Coronary artery (tissue), 2 donors: ENCODE data around the gene SETDB1.

Experiments used
- DNase-seq: peaks from one replicate; pipeline ENCODE4 v3.0.0-alpha.2; 2017; ENCODE audit warnings: low spot score
- H3K27ac ChIP-seq, 2 donors: fragments of 200-600 bp; sonication (generic); one replicate each; pipeline ENCODE4 v1.5.1; 2016 to 2019
- H3K4me3 ChIP-seq: fragments of 200-600 bp; sonication (generic); 2 replicates; pipeline ENCODE4 v1.5.1; 2016; ENCODE audit warnings: mild to moderate bottlenecking, moderate library complexity
- CTCF ChIP-seq: fragments of 200-600 bp; sonication (generic); IDR thresholded peaks from one replicate; pipeline ENCODE4 v1.5.1; 2019; ENCODE audit warnings: antibody characterized with exemption

SETDB1 gene

DNA sequence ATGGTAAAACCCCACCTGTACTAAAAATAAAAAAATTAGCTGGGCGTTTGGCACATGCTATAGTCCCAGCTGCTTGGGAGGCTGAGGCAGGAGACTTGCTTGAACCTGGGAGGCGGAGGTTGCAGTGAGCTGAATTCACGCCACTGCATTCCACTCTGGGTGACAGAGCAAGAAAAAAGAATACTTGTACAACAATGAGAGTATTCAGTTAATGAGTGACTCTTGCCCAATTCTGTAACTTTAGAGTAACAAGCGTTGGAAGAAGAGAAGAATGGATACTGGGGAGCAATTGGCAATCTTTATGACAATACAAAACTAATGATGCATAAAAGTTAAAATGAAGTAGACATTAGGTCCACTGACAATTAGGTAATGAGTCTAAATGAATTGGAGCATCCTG is 66.5 kb downstream of the SETDB1 start:
- no peak for TF ChIP-seq CTCF

DNA sequence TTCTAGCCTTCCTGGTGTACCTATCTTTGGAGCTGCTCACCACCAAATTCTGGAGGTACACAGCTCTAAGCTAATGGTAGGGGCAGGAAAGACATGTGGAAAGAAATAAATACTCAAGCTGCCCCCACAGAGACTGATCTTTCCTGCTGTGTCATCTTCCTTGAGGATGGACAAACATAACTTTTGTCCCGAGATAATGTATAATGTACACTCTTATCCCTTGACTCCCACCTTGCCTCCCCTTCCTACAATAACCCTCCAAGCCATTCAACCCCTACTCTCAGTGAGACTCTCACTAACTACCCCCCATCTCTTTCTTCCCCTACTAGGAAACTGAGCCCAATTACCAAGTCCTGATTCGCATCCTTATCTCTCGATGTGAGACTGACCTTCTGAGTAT is 68.1 kb downstream of the SETDB1 start:
- no peak for TF ChIP-seq CTCF
- Histone ChIP-seq H3K4me3 (no peak overlapping the region), H3K27ac (no peak overlapping the region)
- no peak for DNase-seq

More for the DNA sequence above, 66.5 kb downstream of the SETDB1 start:
- no peak for DNase-seq
- Histone ChIP-seq H3K4me3 (no peak overlapping the region), H3K27ac (no peak overlapping the region)

GRCh38 chr1:150995460-150995859 is 69.3 kb downstream of the SETDB1 start:
- no peak for DNase-seq
- no peak for TF ChIP-seq CTCF
- no peak overlapping the region for H3K4me3 ChIP-seq
- H3K27ac ChIP-seq = peak overlapping the region in 1 of 2 donors; percentile 30

GRCh38 chr1:150995896-150996295 is 69.7 kb downstream of the SETDB1 start:
- Histone ChIP-seq H3K4me3 (no peak overlapping the region), H3K27ac (peak overlapping the region in 1 of 2 donors; percentile 30)
- DNase-seq = no peak
- peak; percentile 75 for TF ChIP-seq CTCF

- no peak overlapping the region for H3K27ac ChIP-seq
- TF ChIP-seq CTCF = no peak
- no peak for DNase-seq
- no peak overlapping the region for H3K4me3 ChIP-seq
These were observed 71.1 kb downstream of the SETDB1 start for GRCh38 chr1:150997126-150997872.

GRCh38 chr1:150997949-150998348 is 71.8 kb downstream of the SETDB1 start:
- H3K27ac ChIP-seq = no peak overlapping the region
- DNase-seq = no peak
- no peak for TF ChIP-seq CTCF
- H3K4me3 ChIP-seq = no peak overlapping the region

GRCh38 chr1:150999051-150999674 is 73.0 kb downstream of the SETDB1 start:
- TF ChIP-seq CTCF = no peak
- DNase-seq = no peak
- Histone ChIP-seq H3K4me3 (no peak overlapping the region), H3K27ac (peak overlapping the region in 1 of 2 donors; percentile 21)
